Globus pallidus (tissue), 1 donor: ENCODE results near the gene PDSS2.
"Not testable (repeated sequence)": the region's sequence is repeated elsewhere in the genome, so short reads cannot be mapped to it uniquely, and the experiment has no call there.

Source experiments
- DNase-seq: peaks from one replicate; pipeline ENCODE4 v3.0.0-alpha.2; 2015; ENCODE audit warnings: low spot score

Gene PDSS2

DNA sequence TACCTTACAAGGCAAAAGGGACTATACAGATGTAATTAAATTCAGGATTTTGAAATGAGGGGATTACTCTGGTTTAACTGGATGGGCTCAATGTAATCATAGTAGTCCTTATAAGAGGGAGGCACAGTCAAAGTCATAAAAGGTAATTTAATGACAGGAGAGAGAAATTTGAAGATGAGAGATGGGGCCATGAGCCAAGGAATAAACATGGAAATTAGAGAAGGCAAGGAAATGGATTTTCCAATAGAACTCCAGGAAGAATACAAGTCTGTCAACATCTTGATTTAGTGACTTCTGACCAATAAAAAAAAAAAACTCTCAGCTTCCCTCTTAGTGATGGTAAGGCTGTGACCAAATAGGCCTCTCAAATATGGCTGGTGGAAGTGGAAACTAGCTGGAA, 242.1 kb downstream of the PDSS2 start:
- DNase-seq: no peak

DNA sequence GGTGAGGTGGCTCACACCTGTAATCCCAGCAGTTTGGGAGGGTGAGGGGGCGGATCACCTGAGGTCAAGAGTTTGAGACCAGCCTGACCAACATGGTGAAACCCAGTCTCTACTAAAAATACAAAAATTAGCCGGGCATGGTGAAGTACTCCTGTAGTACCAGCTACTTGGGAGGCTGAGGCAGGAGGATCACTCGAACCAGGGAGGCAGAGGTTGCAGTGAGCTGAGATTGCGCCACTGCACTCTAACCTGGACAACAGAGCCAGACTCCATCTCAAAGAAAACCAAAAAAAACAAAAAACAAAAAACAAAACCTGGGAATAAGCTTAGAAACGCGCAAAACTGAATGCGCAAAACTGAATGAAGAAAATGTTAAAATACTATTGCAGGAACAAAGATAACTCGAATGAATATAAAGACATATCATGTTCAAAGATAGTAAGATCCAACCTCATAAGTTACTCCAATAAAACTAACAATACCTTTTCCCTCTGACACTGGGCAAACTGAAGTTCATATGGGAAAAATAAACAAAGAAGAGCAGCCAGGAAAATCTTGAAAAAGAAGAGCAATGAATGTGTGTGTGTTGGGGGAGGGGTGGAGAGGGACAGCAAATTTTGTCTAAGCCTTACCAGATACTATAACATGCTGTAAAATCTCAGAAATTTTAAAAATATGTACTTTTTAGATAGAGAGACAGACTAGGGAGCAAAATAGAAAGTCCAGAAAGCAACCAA, 243.0 kb downstream of the PDSS2 start:
- DNase-seq: no peak

DNA sequence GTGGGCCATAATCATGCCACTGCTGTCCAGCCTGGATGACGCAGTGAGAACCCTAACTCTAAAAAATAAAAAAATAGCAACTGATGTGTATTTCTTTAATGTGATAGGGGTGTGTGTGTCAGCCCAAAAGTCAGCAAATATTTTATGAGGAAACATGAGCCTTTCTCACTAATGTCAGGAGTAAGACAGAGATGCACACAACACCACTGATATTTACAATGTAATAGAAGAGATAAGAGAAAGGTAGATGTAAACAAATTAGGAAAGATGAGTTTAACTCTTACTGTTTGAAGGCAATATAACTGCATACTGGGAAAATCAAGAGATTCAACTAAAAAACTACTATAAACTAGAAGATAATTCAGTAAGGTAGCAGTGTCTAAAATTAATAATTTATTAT, 244.0 kb downstream of the PDSS2 start:
- no peak for DNase-seq

DNA sequence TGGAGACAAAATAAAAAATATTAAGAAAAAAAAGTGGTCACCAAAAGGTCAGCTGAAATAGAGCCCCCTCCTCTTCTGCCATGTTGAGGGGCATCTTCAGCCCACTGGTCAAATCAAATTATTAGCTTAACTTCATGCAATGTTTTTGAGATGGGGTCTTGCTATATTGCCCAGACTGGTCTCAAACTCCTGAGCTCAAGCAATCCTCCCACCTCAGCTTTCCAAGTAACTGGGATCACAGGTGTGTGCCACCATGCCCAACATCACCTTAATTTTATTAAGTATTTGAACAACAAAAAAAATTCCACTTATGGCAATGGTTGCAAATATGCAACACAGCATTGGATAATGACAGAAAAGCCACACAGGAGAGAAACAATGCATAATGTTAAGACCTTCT, 244.7 kb downstream of the PDSS2 start:
- no peak for DNase-seq

DNA sequence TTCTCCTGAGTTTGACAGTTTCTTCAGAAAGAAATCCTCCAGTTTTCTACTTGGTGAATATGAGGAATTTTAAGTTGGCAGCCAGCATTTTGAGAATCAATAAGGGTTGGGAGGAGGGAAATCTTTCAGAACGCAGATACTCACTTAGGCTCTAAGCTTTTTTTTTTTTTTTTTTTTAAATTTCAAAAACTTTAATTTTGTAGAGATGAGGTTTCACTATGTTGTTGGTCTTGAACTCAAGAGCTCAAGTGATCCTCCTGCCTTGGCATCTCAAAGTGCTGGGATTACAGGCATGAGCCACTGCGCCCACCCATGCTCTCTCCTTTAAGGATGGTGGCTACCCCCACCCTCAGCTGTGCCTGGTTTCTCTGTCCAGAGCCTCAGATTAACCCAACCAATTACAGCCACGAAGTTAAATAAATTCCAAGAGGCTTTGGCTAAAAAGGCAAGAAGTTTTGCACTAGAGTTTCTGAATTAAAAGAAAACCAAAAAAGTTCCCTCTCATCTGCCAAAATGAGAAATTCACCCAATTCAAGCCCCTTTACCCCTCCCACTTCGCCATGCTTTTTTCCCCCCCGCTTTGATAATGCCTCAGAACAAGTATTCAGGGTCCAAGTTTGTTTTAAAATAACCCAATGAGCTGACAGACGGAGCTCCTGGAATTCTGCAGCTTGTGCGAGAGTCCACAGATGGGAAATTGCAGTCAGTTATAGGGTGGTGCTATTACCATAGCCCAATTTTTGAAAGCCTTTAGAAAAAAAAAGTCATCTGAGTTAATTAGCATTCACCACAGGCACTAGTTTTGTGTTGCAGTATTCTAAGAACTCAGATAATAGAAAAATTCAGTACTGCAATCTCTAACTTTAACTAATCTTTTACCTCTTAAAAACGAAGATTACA, 249.7 kb downstream of the PDSS2 start:
- no peak for DNase-seq

DNA sequence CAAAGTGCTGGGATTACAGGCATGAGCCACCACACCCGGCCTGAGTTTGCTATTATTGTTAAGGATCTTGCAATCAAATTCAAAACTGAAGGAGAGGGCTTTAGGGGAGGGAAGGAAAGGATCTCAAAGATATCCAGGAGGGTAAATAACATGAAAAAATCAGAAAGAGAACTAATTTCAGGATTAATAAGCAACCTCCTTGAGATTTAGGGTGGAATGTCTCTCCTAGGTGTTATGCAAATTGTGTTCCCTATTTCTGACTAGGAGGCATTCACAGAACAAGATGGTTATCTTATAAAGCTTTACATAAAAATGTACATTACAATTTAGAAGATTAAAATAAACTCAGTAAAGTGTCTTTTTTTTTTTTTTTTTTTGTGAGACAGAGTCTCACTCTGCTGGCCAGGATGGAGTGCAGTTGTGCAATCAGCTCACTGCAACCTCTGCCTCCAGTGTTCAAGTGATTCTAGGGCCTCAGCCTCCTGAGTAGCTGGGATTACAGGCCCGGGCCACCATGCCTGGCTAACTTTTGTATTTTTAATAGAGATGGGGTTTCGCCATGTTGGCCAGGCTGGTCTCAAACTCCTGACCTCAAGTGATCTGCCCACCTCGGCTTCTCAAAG, 252.0 kb downstream of the PDSS2 start:
- no peak for DNase-seq

DNA sequence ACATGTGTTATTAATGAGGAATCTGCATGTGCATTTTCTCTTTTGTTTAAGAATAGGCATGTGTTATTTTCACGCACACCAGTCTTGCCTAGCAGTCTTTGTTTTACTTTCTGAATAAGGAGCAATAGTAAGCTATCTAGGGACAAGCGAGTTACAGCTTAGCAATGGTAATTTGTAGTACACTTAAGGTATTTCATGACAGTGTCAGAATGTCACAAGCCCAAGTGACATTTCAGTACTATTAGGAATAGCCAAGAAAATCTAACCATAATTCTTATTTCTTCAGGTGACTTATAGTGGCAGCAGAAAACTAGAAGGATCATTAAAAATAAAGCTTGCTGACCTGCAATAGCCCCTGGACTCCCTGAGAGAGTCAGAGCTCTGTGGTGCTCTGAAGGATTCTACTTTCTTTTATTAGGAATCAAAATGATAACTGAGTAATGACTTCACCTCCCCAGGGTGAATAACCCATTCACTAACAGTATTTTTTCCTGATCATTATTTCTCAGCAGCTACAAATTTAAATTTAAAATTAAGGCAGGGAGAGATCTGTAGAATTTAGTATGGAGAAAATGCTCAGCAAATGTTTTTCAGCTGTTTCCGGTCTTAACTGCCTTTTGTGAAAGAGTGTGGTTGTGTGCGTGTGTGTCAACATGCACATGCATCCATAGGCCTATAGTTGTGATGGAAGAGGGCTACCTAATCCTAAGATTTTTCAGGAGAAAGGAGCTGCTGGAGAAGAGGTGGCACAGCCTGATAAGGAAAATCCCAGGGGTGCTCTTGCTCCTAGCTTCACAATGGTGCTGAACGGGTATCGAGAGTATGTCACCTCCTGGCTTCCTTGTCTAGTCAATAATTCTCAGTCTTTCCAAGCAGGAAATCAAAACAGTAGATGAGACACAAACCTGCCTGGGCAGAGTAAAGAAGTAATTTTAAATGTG, 254.0 kb downstream of the PDSS2 start:
- no peak for DNase-seq

DNA sequence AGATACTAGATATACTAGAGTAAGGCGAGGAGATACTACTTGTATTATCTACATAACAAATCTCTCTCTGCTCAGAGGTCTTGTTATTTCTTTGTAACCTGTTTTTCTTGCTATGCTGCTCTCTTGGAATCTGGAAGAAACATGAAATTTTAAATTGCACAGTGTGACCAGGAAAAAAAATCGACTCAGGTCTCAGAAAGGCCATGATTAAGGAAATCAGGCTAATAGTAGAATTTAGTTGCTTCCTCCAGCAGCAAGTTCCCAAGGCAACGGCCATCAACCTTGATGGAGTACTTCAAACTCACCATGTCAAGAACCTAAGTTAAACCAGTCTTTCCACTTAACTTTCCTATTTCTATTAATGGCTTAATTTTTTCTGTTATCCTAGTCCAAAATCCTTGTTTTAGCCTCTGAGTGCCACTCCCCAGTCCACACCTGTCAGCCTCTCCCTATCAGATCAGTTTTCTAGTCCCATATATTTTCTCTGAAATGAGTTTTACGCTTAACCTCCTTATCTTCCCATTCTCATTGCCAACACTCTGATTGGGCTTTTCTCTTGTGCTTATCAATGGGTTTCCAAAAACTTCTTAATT, 256.4 kb downstream of the PDSS2 start:
- no peak for DNase-seq

DNA sequence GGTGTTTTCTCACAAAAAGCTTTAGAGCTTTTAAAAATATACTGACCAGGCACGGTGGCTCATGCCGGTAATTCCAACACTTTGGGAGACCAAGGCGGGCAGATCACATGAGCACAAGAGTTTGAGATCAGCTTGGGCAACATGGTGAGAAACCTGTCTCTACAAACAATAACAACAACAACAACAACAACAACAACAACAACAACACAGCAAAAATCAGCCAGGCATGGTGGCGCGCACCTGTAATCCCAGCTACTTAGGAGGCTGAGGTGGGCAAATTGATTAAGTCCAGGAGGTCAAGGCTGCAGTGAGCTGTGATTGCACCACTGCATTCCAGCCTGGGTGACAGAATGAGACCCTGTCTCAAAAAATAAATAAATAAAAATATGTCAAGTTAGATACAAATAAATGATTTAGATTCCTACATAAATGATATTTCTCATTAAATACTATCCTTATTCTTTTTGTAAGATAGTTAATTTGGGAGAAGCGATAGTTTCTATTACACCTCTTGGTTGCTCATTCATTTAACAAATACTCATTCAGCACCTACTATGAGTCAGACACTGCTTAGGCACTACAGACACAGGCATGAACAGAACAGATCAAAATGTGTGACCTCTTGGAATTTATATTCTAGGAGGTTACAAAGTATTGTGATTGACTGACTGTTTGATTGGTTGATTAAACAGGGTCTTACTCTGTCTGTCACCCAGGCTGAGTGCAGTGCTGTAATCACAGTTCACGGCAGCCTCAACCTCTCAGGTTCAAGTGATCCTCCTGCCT, 260.5 kb downstream of the PDSS2 start:
- DNase-seq: no peak

DNA sequence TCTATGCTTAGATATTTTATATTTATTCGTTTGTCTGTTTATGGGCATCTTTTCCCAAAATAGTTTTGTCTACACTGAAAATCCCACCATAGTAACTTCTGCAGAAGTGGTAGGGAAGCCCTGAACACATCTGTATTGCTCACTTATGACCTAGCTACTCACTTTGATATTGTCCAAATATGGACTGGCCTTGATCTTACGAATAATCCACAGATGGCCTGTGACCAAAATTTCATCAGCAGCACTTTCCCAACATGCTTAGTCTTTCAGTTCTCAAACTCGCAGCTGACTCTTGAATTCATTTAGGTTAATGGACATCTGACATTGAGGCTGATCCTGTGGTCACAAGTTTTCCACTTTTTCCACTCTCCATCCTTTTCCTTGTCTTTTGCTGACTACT, 263.2 kb downstream of the PDSS2 start:
- no peak for DNase-seq

DNA sequence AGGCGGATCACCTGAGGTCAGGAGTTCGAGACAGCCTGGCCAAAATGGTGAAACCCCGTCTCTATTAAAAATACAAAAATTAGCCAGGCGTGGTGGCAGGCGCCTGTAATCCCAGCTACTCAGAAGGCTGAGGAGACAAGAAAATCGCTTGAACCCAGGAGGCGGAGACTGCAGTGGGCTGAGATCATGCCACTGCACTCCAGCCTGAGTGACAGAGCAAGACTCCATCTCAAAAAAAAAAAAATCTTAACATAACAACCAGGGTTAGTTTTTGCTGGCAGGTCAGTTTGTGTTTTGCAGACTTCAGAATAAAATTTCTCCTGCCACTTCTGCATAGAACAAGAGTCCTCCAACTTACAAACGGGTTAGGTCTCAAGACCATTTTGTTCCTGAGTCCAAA, 264.6 kb downstream of the PDSS2 start:
- not testable (repeated sequence) for DNase-seq

DNA sequence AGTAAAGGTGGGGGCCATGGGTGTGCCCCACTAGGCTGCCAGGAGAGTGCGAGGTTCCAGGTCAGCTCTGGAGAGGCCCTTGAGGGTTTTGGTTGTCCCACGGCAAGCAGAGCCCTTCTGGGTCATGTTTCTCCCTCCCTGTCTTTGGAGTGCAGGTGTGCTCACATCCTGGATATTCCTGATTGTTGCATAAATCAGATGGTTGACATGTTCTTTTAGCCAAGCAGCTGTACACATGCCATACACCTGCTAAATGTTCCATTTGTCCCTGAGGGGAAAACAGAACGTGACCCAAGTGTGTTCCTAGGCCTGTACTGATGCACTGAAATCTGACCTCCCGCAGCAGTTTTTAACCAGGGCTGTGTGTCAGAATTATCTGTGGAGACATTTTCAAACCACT, 266.5 kb downstream of the PDSS2 start:
- no peak for DNase-seq

DNA sequence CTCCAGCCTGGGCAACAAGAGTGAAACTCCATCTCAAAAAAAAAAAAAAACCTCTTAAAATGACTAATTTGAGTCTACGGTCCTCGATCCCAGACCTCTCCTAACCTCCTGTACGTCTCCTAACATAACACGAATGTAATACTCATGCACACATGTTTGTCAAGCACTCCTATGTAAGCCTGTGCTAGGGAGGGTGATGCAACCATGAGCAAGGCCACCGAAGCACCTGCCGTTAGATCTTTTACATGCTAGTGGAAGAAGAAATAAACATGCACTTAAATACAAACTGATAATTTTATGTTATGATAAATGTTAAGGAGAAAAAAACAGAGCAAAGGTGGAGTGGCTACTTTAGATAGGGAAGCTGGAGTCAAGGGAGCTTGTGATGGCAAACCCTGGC, 271.7 kb downstream of the PDSS2 start:
- DNase-seq: no peak

DNA sequence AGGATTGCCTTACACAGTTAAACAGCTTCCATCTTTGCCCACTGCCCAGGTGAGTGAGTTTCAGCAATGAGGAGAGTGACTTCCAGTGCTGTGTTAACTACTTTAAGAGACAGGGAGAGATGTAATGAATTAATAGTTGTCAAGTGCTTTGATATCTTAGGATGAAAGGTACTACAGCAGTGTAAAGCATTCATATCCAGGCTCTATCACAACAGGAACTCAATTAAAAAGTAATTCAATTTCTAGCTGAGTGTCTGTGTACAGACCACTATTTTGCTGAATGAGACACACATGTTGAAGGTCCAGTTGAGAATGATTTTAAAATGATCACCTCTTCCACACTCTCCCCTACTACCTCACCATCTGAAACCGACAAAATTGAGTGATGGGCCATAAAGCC, 273.3 kb downstream of the PDSS2 start:
- no peak for DNase-seq

DNA sequence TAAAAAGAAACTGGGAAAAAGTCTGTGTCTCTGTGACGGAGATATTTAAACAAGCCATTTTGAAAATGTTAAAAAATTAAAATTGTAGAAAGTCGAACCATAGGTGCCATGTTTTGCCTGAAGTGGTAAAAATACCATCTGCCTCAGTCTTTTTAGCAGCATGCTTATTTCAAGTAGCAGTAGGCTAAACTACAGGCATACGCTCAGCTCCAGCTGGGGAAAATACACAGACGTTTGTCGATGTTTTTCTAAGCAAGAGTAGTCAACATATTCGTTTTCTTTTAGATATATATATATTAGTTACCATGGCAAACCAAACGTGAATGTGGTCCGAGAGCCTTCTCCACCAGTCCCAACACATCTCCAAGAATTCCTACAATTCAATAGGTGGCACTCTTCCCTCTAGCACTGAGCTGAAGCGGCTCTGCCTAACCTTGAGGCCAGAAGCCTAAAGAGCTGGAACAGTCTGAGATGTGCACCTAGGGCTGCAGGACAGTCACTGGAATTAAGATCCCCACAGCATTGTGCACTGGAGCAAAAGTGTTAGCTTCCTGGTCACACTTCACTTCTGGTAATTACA, 273.9 kb downstream of the PDSS2 start:
- DNase-seq: no peak

DNA sequence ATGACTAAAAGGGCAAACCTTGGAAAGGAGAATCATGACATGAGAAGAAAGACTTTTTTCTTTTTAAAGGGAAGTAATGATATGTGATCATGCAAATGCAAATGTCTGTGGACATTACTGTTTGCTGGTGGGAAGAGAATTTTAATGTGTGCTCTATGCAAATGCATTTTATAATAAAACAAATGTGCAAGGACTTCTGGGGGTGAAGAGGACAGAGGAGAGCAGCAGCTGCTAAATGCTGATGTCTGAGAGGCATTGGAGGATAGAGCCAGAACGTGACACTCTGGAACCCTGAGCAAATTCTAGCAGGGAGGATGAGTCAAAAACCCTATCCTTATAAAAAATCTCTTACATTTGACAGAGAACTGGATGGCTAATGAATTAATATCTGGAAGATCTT, 274.9 kb downstream of the PDSS2 start:
- no peak for DNase-seq

DNA sequence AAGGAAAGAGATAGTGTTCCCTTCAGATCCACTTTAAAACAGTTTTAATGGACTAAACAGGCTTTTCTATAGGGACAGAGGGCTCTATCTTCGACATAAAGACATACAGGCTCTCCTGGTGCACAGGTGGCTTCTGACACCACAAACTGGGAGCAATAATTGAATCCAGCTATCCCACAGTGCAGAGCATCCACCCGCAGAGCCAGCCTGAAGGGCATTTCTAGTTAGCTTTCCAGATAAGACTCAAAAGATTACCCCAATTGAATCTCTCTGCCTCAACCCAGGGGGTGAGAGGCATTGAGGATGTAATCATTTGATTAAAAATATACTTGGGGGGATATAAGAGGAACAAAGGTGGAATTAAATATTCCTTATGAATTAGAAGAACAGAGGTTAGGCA, 279.3 kb downstream of the PDSS2 start:
- no peak for DNase-seq

DNA sequence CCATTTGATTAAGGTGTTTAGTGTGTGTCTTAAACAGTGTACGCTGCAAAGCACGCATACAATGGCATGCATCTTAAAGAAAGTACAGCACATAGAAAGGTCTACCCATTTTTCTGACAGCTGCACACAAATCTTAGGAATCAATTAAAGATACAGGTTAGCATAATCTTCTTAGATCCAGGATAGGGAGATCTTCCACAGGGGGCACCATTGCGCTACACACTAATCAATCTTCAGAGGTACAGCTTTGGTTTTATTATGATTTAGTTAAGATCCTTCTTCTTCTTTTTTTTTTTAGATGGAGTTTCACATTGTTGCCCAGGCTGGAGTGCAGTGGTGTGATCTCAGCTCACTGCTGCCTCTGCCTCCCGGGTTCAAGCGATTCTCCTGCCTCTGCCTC, 280.4 kb downstream of the PDSS2 start:
- DNase-seq: no peak

DNA sequence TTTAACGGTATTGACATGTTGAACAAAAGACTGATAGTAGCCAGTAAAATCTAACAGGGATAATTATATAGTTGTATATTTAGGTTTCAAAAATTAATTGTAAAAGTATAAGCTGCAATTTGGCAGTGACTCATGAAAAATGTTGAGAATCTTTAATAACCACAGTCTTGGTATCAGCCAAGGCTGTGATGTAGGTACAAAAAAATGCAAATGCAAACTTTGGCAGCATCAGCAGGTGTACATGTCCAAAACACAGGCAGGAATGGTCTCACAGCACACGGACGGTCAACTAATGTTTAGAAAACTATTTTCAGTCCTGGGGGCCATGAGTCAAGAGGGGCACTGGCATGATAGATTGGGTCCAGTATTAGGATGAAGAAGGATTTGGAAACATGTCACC, 285.6 kb downstream of the PDSS2 start:
- no peak for DNase-seq

DNA sequence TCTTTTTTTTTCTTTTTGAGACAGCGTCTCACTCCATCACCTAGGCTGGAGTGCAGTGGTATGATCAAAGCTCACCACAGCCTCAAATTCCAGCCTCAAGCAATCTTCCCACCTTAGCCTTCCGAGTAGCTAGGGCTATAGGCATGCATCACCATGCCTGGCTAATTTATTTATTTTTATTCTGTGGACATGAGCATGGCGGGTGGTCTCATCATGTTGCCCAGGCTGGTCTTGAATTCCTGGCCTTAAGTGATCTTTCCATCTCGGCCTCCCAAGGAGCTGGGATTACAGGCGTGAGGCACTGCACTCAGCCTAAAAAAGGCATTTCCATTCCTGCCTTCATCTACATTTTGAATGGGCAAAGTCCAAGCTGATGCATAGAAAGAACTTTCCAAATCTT, 287.9 kb downstream of the PDSS2 start:
- DNase-seq: no peak
